Right lobe of liver (tissue), 4 donors: ENCODE data around the gene ADGRB3.

Experiments used
- CTCF ChIP-seq, 4 donors: fragments of 200-600 bp in 3 of 4; fragments of 450-650 bp in 1 of 4; IDR thresholded peaks; one replicate each; pipeline versions ENCODE4 v1.5.1 to v1.8.0; 2016 to 2022; ENCODE audit warnings: antibody characterized with exemption in 4 of 4, mild to moderate bottlenecking in 2 of 4
- POLR2A ChIP-seq: fragments of 450-650 bp; IDR thresholded peaks from one replicate; pipeline ENCODE4 v1.6.1; 2017; ENCODE audit warnings: antibody characterized with exemption, mild to moderate bottlenecking
- donor health status: DM: no; HTN: no; CAD: no.
- donor health status: DM: no; HTN: no; CAD: no.
- donor health status: DM: no; HTN: yes; CAD: no.

GRCh38 chr6:68911334-68911733 lies 276.3 kb downstream of the ADGRB3 start:
- no peak for TF ChIP-seq CTCF (IDR thresholded peaks at IDR 0.05)
- no peak for TF ChIP-seq POLR2A
